ENCODE results near the gene PCDHAC2. TPM values are rescaled to one million over a fixed set of nuclear protein-coding genes. Genes with fewer than 3 reads are reported as not detected.

The PCDHAC2 gene
- total and polyA plus RNA-seq, 2 of the 13 experiments (the other 11 are each of a cell fraction or from before 2014, with no cell fraction given) = not detected

DNA sequence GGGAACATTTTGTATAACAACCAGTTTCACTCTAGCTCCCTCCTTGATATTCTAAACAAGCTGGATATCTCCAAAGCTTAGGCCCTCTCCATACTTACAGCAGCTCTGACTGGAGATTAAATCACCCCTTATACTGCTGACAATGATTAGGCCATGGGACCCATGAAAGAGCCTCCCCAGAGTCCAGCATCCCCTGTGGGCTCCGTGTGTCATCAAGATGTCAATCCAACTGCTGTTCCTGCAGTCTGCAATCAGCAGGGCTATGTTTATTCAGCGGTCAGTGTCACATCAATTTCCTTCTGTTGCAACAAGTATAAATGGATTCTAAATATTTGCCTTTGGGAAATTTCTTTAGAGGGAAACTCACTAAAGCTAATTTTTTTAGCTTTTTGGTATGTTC, 26.6 kb downstream of the PCDHAC2 start:
- Histone ChIP-seq H3K4me3 (replicated peaks in 1 of 3; ENCODE audit: insufficient read depth in 1 of 3, low read depth in 2 of 3, low read length in 3 of 3) (no peak overlapping the region), H3K36me3 (replicated peaks in 1 of 2; ENCODE audit: control insufficient read depth in 1 of 2, insufficient read depth in 2 of 2, low read length in 2 of 2) (no peaks in the 10 kb centered on the region), H3K9me3 (ENCODE audit: low read length) (no peaks in the 10 kb centered on the region), H3K9ac (ENCODE audit: insufficient read depth, low read depth, low read length) (no peak overlapping the region), H3K27me3 (ENCODE audit: control insufficient read depth in 1 of 2, insufficient read depth in 2 of 2, low read length in 2 of 2) (peaks cover 0 to 3% of the 10 kb centered on the region in 2 experiments; a peak in 1 of 5 replicates), H3K79me2 (ENCODE audit: insufficient read depth, low read length) (no peaks in the 10 kb centered on the region), H3K27ac (ENCODE audit: extremely low read length, insufficient read depth, low read length) (no peak overlapping the region), H4K20me1 (ENCODE audit: insufficient read depth, low read length) (no peaks in the 10 kb centered on the region), H3K4me1 (ENCODE audit: insufficient read depth, low read length) (no peaks in the 10 kb centered on the region), H3K4me2 (ENCODE audit: low read depth, low read length) (no peak overlapping the region), H2AFZ (ENCODE audit: low read length) (no peak overlapping the region)
- no TSS peak for BruUV-seq (replicated peaks)
- FAIRE-seq (no peak), ATAC-seq (no peak), DNase-seq (ENCODE audit: low spot score) (no peak)
- TF ChIP-seq ELF1 (CRISPR knock-in tag; IDR thresholded peaks at IDR 0.05) (no peak), MATR3 (CRISPR knock-in tag; IDR thresholded peaks at IDR 0.05) (no peak), ZNF367 (CRISPR knock-in tag; IDR thresholded peaks at IDR 0.05; ENCODE audit: borderline replicate concordance) (no peak), ZNF724P (CRISPR knock-in tag; IDR thresholded peaks at IDR 0.05; ENCODE audit: borderline replicate concordance) (no peak), ZNF251 (CRISPR knock-in tag; IDR thresholded peaks at IDR 0.05) (no peak), RXRA (CRISPR knock-in tag; IDR thresholded peaks at IDR 0.05) (no peak), RAD51 (IDR thresholded peaks at IDR 0.05; ENCODE audit: borderline replicate concordance) (no peak), ARID5B (CRISPR knock-in tag; IDR thresholded peaks at IDR 0.05) (no peak), HMGXB4 (CRISPR knock-in tag; IDR thresholded peaks at IDR 0.05; ENCODE audit: borderline replicate concordance in 1 of 2, low read depth in 1 of 2) (no peak), KLF12 (CRISPR knock-in tag; IDR thresholded peaks at IDR 0.05; ENCODE audit: borderline replicate concordance) (no peak), MED8 (CRISPR knock-in tag; IDR thresholded peaks at IDR 0.05; ENCODE audit: insufficient replicate concordance) (no peak), NR2F1 (CRISPR knock-in tag; IDR thresholded peaks at IDR 0.05) (no peak), MBNL3 (CRISPR knock-in tag; conservative IDR thresholded peaks at IDR 0.05) (no peak), STAG1 (CRISPR knock-in tag; IDR thresholded peaks at IDR 0.05) (no peak)
- intact Hi-C loops (cut with micrococcal nuclease; ENCODE audit: unreplicated experiment) = no loop called here
- in situ Hi-C loops (cut with HindIII; ENCODE audit: extremely low pct_ligation_motif_present, low pct_unique_long_range_greater_than_20kb) = no loop called here
- ChIA-PET POLR2A (no interaction called here), CTCF (ENCODE audit: low intra/inter-chr PET ratio, low total read pairs) (no interaction called here)
- WGBS (ENCODE audit: low lambda C conversion rate) = 0% methylated on average over 2 of the region's 2 CpGs

Data from HepG2 (cell line).